Measurements from ENCODE around the gene WBP1.

- TF ChIP-seq CSDC2 (CRISPR knock-in tag; IDR thresholded peaks at IDR 0.05) (no peak), TSHZ2 (CRISPR knock-in tag; IDR thresholded peaks at IDR 0.05) (no peak), SNAI2 (CRISPR knock-in tag; IDR thresholded peaks at IDR 0.05) (no peak), TCF4 (CRISPR knock-in tag; IDR thresholded peaks at IDR 0.05; ENCODE audit: borderline replicate concordance) (no peak)
Measured at GRCh38 chr2:74438248-74438647, 20.0 kb upstream of the WBP1 start.
